SK-N-SH (cell line): ENCODE measurements around the gene ADCY1. TPM values are rescaled to one million over a fixed set of nuclear protein-coding genes. Genes with fewer than 3 reads are reported as not detected.

ENCODE experiments used
- CTCF ChIA-PET: fragments of 300-600, 350-600 bp; formaldehyde crosslinking; extraction: SDS; loops from one replicate; lab custom pipeline; 2021; lab: Yijun Ruan, JAX
- POLR2A ChIA-PET: fragments of 350-600 bp; sonication (Branson Sonifier 250); formaldehyde crosslinking; extraction: SDS; loops from one replicate; lab custom pipeline; 2020; ENCODE audit warnings: antibody characterized with exemption, inconsistent platforms; lab: Yijun Ruan, JAX
- DNase-seq: peaks from one replicate; pipeline ENCODE4 v3.0.0; 2012
- H2AFZ ChIP-seq: fragments of 200-600 bp; sonication (generic); 2 replicates; pipeline ENCODE4 v1.8.1; 2016; ENCODE audit warnings: antibody characterized with exemption, mild to moderate bottlenecking, low read depth
- H3F3A ChIP-seq: fragments of 200-600 bp; sonication (generic); replicated peaks from 2 replicates; pipeline ENCODE3; 2016; ENCODE audit warnings: antibody characterized with exemption, mild to moderate bottlenecking; ENCODE audit not compliant: insufficient read depth
- H3K27ac ChIP-seq, 2 experiments: fragments of 200-500 bp in 1 of 2; fragments of 200-600 bp in 1 of 2; sonication (Bioruptor generic) in 1 of 2; sonication (generic), shearing (Covaris generic) in 1 of 2; 2 replicates each; pipeline versions ENCODE4 v1.5.1 to v1.6.1; 2014 to 2016; ENCODE audit warnings: low read depth in 2 of 2, inconsistent platforms in 1 of 2, low read length in 1 of 2, mild to moderate bottlenecking in 1 of 2, mixed read lengths in 1 of 2
- H3K27me3 ChIP-seq: fragments of 200-600 bp; sonication (generic), shearing (Covaris generic); 2 replicates; pipeline ENCODE4 v1.6.1; 2016; ENCODE audit warnings: mixed run types; ENCODE audit not compliant: insufficient read depth
- H3K36me3 ChIP-seq, 2 experiments: fragments of 200-500 bp in 1 of 2; fragments of 200-600 bp in 1 of 2; sonication (Bioruptor generic) in 1 of 2; sonication (generic) in 1 of 2; replicated peaks in 1 of 2; 2 replicates each; pipeline versions ENCODE3 to v1.5.1; 2014 to 2016; ENCODE audit warnings: low read length in 1 of 2, mild to moderate bottlenecking in 1 of 2; ENCODE audit not compliant: insufficient read depth in 2 of 2, control insufficient read depth in 1 of 2
- H3K4me1 ChIP-seq, 2 experiments: fragments of 200-500 bp in 1 of 2; fragments of 200-600 bp in 1 of 2; sonication (Bioruptor generic) in 1 of 2; sonication (generic), shearing (Covaris generic) in 1 of 2; 2 replicates each; pipeline versions ENCODE4 v1.5.1 to v1.6.1; 2014 to 2016; ENCODE audit warnings: low read depth in 1 of 2, low read length in 1 of 2, mixed run types in 1 of 2; ENCODE audit not compliant: insufficient read depth in 2 of 2, control insufficient read depth in 1 of 2
- H3K4me2 ChIP-seq: fragments of 200-600 bp; sonication (generic), shearing (Covaris generic); 2 replicates; pipeline ENCODE4 v1.6.1; 2017; ENCODE audit warnings: mixed run types
- H3K4me3 ChIP-seq, 2 experiments: fragments of 200-500 bp in 1 of 2; fragments of 200-600 bp in 1 of 2; sonication (Bioruptor generic) in 1 of 2; sonication (generic), shearing (Covaris generic) in 1 of 2; 2 replicates each; pipeline versions ENCODE4 v1.5.1 to v1.8.1; 2014 to 2016; ENCODE audit warnings: low read depth in 2 of 2, inconsistent platforms in 1 of 2, low read length in 1 of 2, mild to moderate bottlenecking in 1 of 2, mixed read lengths in 1 of 2, moderate library complexity in 1 of 2
- H3K79me2 ChIP-seq: fragments of 200-600 bp; sonication (generic); 2 replicates; pipeline ENCODE4 v1.8.1; 2017; ENCODE audit warnings: mild to moderate bottlenecking; ENCODE audit not compliant: insufficient read depth
- H3K9ac ChIP-seq: fragments of 200-600 bp; sonication (generic); 2 replicates; pipeline ENCODE4 v1.6.1; 2017; ENCODE audit warnings: mixed run types
- H3K9me2 ChIP-seq: fragments of 200-600 bp; sonication (generic); 2 replicates; pipeline ENCODE4 v1.6.1; 2017; ENCODE audit warnings: mixed run types
- H3K9me3 ChIP-seq: fragments of 200-600 bp; sonication (generic); 2 replicates; pipeline ENCODE4 v1.6.1; 2017; ENCODE audit warnings: mixed run types, mild to moderate bottlenecking, moderate library complexity
- H4K20me1 ChIP-seq: fragments of 200-600 bp; sonication (generic); 2 replicates; pipeline ENCODE4 v1.6.1; 2017; ENCODE audit warnings: mild to moderate bottlenecking, mixed run types; ENCODE audit not compliant: insufficient read depth
- EZH2phosphoT487 ChIP-seq: fragments of 200-600 bp; sonication (generic); IDR thresholded peaks from 2 replicates; pipeline ENCODE4 v1.6.1; 2017; ENCODE audit warnings: low read depth, mixed run types, mild to moderate bottlenecking, antibody characterized with exemption, moderate library complexity, borderline replicate concordance
- FOXJ3 ChIP-seq: sonication (generic); formaldehyde crosslinking; IDR thresholded peaks from 2 replicates; pipeline ENCODE4 v1.5.1; 2020; ENCODE audit warnings: mild to moderate bottlenecking, missing genetic modification reagents
- FOXM1 ChIP-seq: IDR thresholded peaks from 2 replicates; pipeline ENCODE4 v1.4.0; 2012; ENCODE audit warnings: low read depth, mild to moderate bottlenecking
- GABPA ChIP-seq: IDR thresholded peaks from 2 replicates; pipeline ENCODE4 v1.4.0; 2012; ENCODE audit warnings: low read depth, mild to moderate bottlenecking
- JUND ChIP-seq: IDR thresholded peaks from 2 replicates; pipeline ENCODE4 v1.4.0; 2012
- MAX ChIP-seq: IDR thresholded peaks from 2 replicates; pipeline ENCODE4 v1.4.0; 2012; ENCODE audit warnings: low read depth
- MEF2A ChIP-seq: IDR thresholded peaks from 2 replicates; pipeline ENCODE4 v1.4.0; 2012; ENCODE audit warnings: low read depth, borderline replicate concordance
- MXI1 ChIP-seq: IDR thresholded peaks from 2 replicates; pipeline ENCODE4 v1.6.1; 2012; ENCODE audit warnings: mild to moderate bottlenecking, low read depth, low read length, improper control_type of control experiment
- POLR2AphosphoS5 ChIP-seq: IDR thresholded peaks from 2 replicates; pipeline ENCODE4 v1.6.1; 2012; ENCODE audit warnings: low read depth, low read length
- RAD21 ChIP-seq: IDR thresholded peaks from 2 replicates; pipeline ENCODE4 v1.6.1; 2012; ENCODE audit warnings: mild to moderate bottlenecking, low read length
- RCOR1 ChIP-seq: fragments of 150-350 bp; IDR thresholded peaks from 2 replicates; pipeline ENCODE4 v1.6.1; 2017; ENCODE audit warnings: antibody characterized with exemption, low read length
- REST ChIP-seq: IDR thresholded peaks from 2 replicates; pipeline ENCODE4 v1.6.1; 2012; ENCODE audit warnings: mild to moderate bottlenecking, low read depth, low read length, moderate library complexity
- RXRA ChIP-seq: IDR thresholded peaks from 2 replicates; pipeline ENCODE4 v1.4.0; 2012; ENCODE audit warnings: low read depth, mild to moderate bottlenecking, borderline replicate concordance
- TAF1 ChIP-seq: IDR thresholded peaks from 2 replicates; pipeline ENCODE4 v1.6.1; 2012; ENCODE audit warnings: low read depth, mild to moderate bottlenecking, low read length, moderate library complexity, borderline replicate concordance
- TCF12 ChIP-seq: IDR thresholded peaks from 2 replicates; pipeline ENCODE4 v1.4.0; 2012
- TEAD4 ChIP-seq: IDR thresholded peaks from 2 replicates; pipeline ENCODE4 v1.4.0; 2012; ENCODE audit warnings: mild to moderate bottlenecking, borderline replicate concordance; ENCODE audit not compliant: insufficient read depth
- USF1 ChIP-seq: IDR thresholded peaks from 2 replicates; pipeline ENCODE4 v1.4.0; 2012; ENCODE audit warnings: low read depth, borderline replicate concordance
- USF2 ChIP-seq: fragments of 150-350 bp; IDR thresholded peaks from 2 replicates; pipeline ENCODE4 v1.6.1; 2017; ENCODE audit warnings: antibody characterized with exemption, low read length, low read depth, borderline replicate concordance
- YY1 ChIP-seq: IDR thresholded peaks from 2 replicates; pipeline ENCODE4 v1.4.0; 2012; ENCODE audit warnings: low read depth, mild to moderate bottlenecking
- ZBTB33 ChIP-seq: IDR thresholded peaks from 2 replicates; pipeline ENCODE4 v1.4.0; 2012; ENCODE audit warnings: low read depth, borderline replicate concordance
- WGBS: methylation state at CpG from one replicate; pipeline ENCODE4 v1.1.6; 2017; ENCODE audit warnings: low lambda C conversion rate; 5-methylcytosine and 5-hydroxymethylcytosine counted together
- polyA plus RNA-seq, 3 experiments: library from polyadenylated mRNA; depleted of rRNA; stranded (reverse); fragments of >200 nt; gene quantifications; 2 replicates each; pipeline ENCODE4 v1.2.3, GENCODE V29; 2012

ADCY1 gene
- polyA plus RNA-seq, 1 of the 3 experiments (the other 2 are of a cell fraction) = 0.16 TPM

GRCh38 chr7:45638916-45639315 lies 64.7 kb downstream of the ADCY1 start:
- H3K9me2 ChIP-seq = no peaks in the 10 kb centered on the region; the same call in 1 of the 2 replicates
- no peak overlapping the region for H3K27ac ChIP-seq
- H3K4me3 ChIP-seq = no peak overlapping the region
- no peaks in the 10 kb centered on the region for H3K36me3 ChIP-seq
- H2AFZ ChIP-seq = no peak overlapping the region
- no peak for DNase-seq
- no peaks in the 10 kb centered on the region for H3K27me3 ChIP-seq
- H3K79me2 ChIP-seq = no peaks in the 10 kb centered on the region
- H3K9ac ChIP-seq = no peak overlapping the region
- TF ChIP-seq GABPA (no peak), MEF2A (no peak), FOXM1 (no peak), TCF12 (no peak), TEAD4 (no peak), MAX (no peak), REST (no peak), USF2 (no peak), RAD21 (no peak), TAF1 (no peak), RXRA (no peak), ZBTB33 (no peak), FOXJ3 (CRISPR knock-in tag) (no peak), USF1 (no peak), RCOR1 (no peak), MXI1 (no peak), EZH2phosphoT487 (no peak), YY1 (no peak), POLR2AphosphoS5 (no peak), JUND (no peak)
- 18% methylated on average over 2 of the region's 2 CpGs for WGBS
- POLR2A ChIA-PET = no interaction called here
- H4K20me1 ChIP-seq = no peaks in the 10 kb centered on the region
- H3K4me2 ChIP-seq = no peak overlapping the region
- H3K9me3 ChIP-seq = no peaks in the 10 kb centered on the region
- no peaks in the 10 kb centered on the region for H3F3A ChIP-seq
- CTCF ChIA-PET = interaction anchor here (1.8 kb wide), 1 partner anchor 8 kb away, joined by 8 read pairs; no protein-coding TSS in a partner anchor
- peaks cover 0 to 4% of the 10 kb centered on the region in 2 experiments; a peak in 1 of 4 replicates for H3K4me1 ChIP-seq
